Natural killer cell (primary cell): ENCODE data around the gene ST6GALNAC4. TPM values are rescaled to one million over a fixed set of nuclear protein-coding genes. Genes with fewer than 3 reads are reported as not detected.

Experiments
- ATAC-seq, 3 donors: fragments of 150-1000 bp in 2 of 3; fragments of 200-7000 bp in 1 of 3; cut with Tn5 transposase; 1 replicate in 1 of 3; 2 replicates in 2 of 3; pipeline ENCODE4 v1.10.0; 2021; ENCODE audit warnings: mild to moderate bottlenecking in 2 of 3, moderate library complexity in 2 of 3
- DNase-seq, 2 donors: peaks; one replicate each; pipeline versions ENCODE4 v3.0.0 to v3.0.0-alpha.2; 2013 to 2021; ENCODE audit warnings: mixed read lengths in 1 of 2
- H3K27ac ChIP-seq: one replicate; pipeline ENCODE4 v1.5.1; 2013; ENCODE audit warnings: mild to moderate bottlenecking, low read length
- H3K27me3 ChIP-seq: one replicate; pipeline ENCODE4 v1.6.1; 2013; ENCODE audit warnings: low read length; ENCODE audit not compliant: control insufficient read depth, insufficient read depth
- H3K36me3 ChIP-seq: one replicate; pipeline ENCODE4 v1.6.1; 2013; ENCODE audit warnings: low read length; ENCODE audit not compliant: control insufficient read depth, insufficient read depth
- H3K4me1 ChIP-seq: one replicate; pipeline ENCODE4 v1.6.1; 2013; ENCODE audit warnings: low read length; ENCODE audit not compliant: control insufficient read depth, insufficient read depth
- H3K4me3 ChIP-seq: one replicate; pipeline ENCODE4 v1.5.1; 2013; ENCODE audit warnings: low read length
- H3K9me3 ChIP-seq: one replicate; pipeline ENCODE4 v1.6.1; 2013; ENCODE audit warnings: low read length; ENCODE audit not compliant: control insufficient read depth, insufficient read depth
- H3K27ac Mint-ChIP-seq, 2 donors: one replicate each; pipeline ENCODE4 v1.8.0; 2022; ENCODE audit warnings: mild to moderate bottlenecking in 2 of 2, mixed read lengths in 2 of 2, moderate library complexity in 1 of 2
- H3K27me3 Mint-ChIP-seq, 2 donors: one replicate each; pipeline ENCODE4 v1.8.0; 2022; ENCODE audit warnings: low read depth in 2 of 2, mixed read lengths in 2 of 2
- H3K36me3 Mint-ChIP-seq: one replicate; pipeline ENCODE4 v1.8.0; 2022; ENCODE audit warnings: mixed read lengths
- H3K4me1 Mint-ChIP-seq, 2 donors: one replicate each; pipeline ENCODE4 v1.8.0; 2022; ENCODE audit warnings: mixed read lengths in 2 of 2
- H3K4me3 Mint-ChIP-seq: one replicate; pipeline ENCODE4 v1.8.0; 2022; ENCODE audit warnings: mild to moderate bottlenecking, moderate library complexity, mixed read lengths
- H3K9me3 Mint-ChIP-seq, 2 donors: one replicate each; pipeline ENCODE4 v1.8.0; 2022; ENCODE audit warnings: mixed read lengths in 2 of 2
- WGBS: methylation state at CpG from one replicate; pipeline ENCODE4 v1.1.7; 2013; ENCODE audit warnings: missing lambda C conversion rate; ENCODE audit not compliant: insufficient coverage; 5-methylcytosine and 5-hydroxymethylcytosine counted together
- intact Hi-C: fragments of 100-400 bp; cut with micrococcal nuclease; formaldehyde crosslinking; loops from one replicate; pipeline ENCODE4 v1.14.2; 2022
- total RNA-seq, 4 donors: library from RNA; stranded (reverse); fragments of 120-200 nt in 1 of 4; gene quantifications; one replicate each; pipeline versions ENCODE4 v1.2.3 to v1.2.4, GENCODE V29; 2013 to 2022
- TF ChIP-seq, protein P1 (sequence below): fragments of 200-600 bp; IDR thresholded peaks from one replicate; pipeline ENCODE4 v1.8.0; 2022; ENCODE audit warnings: antibody characterized with exemption

ST6GALNAC4 gene
- total RNA-seq, 3 donors from 2014 or later (not counting 1 experiment from before 2014, with no cell fraction given) = 18.8 to 33.0 (median 20.4) TPM

DNA sequence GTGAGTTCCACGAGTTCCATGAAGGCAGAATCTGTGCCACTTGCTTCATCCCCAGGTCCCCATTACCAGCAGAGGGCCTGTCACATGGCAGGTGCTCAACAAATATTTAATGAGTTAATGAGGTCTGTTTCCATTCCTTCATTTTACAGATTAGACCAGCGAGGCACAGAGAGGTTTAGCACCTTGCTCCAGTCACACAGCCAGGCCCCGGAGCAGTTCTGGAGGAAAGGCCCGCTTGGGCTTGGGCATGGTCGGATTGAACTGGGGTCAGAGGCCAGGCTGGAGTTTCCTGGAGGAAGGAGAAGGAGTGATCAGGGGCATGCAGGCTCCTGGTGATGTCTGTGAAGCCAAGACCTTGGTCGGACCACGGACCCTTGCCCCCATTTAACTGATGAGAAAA lies 4.0 kb upstream of the ST6GALNAC4 start:
- H3K27me3 Mint-ChIP-seq = peaks cover 11 to 12% of the 10 kb centered on the region in 2 donors
- TF ChIP-seq, protein P1, sequence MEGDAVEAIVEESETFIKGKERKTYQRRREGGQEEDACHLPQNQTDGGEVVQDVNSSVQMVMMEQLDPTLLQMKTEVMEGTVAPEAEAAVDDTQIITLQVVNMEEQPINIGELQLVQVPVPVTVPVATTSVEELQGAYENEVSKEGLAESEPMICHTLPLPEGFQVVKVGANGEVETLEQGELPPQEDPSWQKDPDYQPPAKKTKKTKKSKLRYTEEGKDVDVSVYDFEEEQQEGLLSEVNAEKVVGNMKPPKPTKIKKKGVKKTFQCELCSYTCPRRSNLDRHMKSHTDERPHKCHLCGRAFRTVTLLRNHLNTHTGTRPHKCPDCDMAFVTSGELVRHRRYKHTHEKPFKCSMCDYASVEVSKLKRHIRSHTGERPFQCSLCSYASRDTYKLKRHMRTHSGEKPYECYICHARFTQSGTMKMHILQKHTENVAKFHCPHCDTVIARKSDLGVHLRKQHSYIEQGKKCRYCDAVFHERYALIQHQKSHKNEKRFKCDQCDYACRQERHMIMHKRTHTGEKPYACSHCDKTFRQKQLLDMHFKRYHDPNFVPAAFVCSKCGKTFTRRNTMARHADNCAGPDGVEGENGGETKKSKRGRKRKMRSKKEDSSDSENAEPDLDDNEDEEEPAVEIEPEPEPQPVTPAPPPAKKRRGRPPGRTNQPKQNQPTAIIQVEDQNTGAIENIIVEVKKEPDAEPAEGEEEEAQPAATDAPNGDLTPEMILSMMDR = no peak
- no peaks in the 10 kb centered on the region for H3K36me3 ChIP-seq
- no peak for DNase-seq
- peak overlapping the region in 1 of 2 donors; percentile 52 for H3K27ac Mint-ChIP-seq
- no peak overlapping the region for H3K4me3 Mint-ChIP-seq
- H3K27ac ChIP-seq = no peak overlapping the region
- H3K9me3 ChIP-seq = no peaks in the 10 kb centered on the region
- no peak for ATAC-seq
- H3K4me3 ChIP-seq = no peak overlapping the region
- no peaks in the 10 kb centered on the region for H3K36me3 Mint-ChIP-seq
- H3K4me1 ChIP-seq = peaks cover 51% of the 10 kb centered on the region
- WGBS = 92% methylated on average over 7 of the region's 7 CpGs
- intact Hi-C loops = loop anchor here (1.0 to 5.0 kb wide), 2 partner anchors 183 to 416 kb away; partner anchors contain the start of gene TOR2A
- H3K27me3 ChIP-seq = peaks cover 3% of the 10 kb centered on the region
- no peaks in the 10 kb centered on the region for H3K9me3 Mint-ChIP-seq
- peaks cover 15 to 34% of the 10 kb centered on the region in 2 donors for H3K4me1 Mint-ChIP-seq

DNA sequence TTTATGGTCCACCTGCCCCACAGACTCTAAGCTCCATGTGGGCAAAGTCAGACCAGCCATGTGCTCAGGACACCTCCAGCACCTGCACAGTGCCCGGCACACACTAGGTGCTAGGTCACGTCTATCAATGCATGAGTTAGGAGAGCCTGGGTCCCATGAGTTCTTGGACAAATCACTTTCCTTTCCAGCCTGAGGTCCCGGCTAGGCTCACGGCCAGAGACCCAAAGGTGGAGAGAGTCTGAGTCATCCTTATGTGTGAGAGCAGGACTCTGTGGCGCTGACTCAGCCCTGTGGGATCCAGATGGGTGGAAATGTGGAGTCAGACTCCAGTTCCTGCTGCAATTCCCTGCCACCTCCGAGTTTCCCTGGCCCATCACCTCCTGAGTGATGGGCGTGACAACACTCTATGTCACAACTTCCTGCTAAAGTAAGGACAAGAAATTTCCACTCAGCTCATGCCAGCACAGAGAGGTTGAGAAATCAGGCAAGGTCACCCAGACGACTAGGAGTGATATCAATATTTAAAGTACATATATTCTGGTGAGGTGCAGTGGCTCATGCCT lies 2.5 kb upstream of the ST6GALNAC4 start:
- H3K4me1 Mint-ChIP-seq = peaks cover 15 to 42% of the 10 kb centered on the region in 2 donors
- DNase-seq = peak in 1 of 2 donors; percentile 25
- Histone ChIP-seq H3K9me3 (no peaks in the 10 kb centered on the region), H3K36me3 (peaks cover 3% of the 10 kb centered on the region), H3K27ac (no peak overlapping the region), H3K4me1 (peaks cover 65% of the 10 kb centered on the region), H3K4me3 (no peak overlapping the region), H3K27me3 (peaks cover 3% of the 10 kb centered on the region)
- H3K27me3 Mint-ChIP-seq = peaks cover 0 to 3% of the 10 kb centered on the region in 2 donors
- TF ChIP-seq, protein P1 = no peak
- no peak for ATAC-seq
- no peaks in the 10 kb centered on the region for H3K36me3 Mint-ChIP-seq
- peak overlapping the region; percentile 46 to 81 for H3K27ac Mint-ChIP-seq
- peak overlapping the region; percentile 21 for H3K4me3 Mint-ChIP-seq
- intact Hi-C loops = loop anchor here (2.0 to 10.0 kb wide), 3 partner anchors 57 to 695 kb away; partner anchors contain the start of gene FPGS
- no peaks in the 10 kb centered on the region for H3K9me3 Mint-ChIP-seq
- WGBS = 79% methylated on average over 8 of the region's 8 CpGs

DNA sequence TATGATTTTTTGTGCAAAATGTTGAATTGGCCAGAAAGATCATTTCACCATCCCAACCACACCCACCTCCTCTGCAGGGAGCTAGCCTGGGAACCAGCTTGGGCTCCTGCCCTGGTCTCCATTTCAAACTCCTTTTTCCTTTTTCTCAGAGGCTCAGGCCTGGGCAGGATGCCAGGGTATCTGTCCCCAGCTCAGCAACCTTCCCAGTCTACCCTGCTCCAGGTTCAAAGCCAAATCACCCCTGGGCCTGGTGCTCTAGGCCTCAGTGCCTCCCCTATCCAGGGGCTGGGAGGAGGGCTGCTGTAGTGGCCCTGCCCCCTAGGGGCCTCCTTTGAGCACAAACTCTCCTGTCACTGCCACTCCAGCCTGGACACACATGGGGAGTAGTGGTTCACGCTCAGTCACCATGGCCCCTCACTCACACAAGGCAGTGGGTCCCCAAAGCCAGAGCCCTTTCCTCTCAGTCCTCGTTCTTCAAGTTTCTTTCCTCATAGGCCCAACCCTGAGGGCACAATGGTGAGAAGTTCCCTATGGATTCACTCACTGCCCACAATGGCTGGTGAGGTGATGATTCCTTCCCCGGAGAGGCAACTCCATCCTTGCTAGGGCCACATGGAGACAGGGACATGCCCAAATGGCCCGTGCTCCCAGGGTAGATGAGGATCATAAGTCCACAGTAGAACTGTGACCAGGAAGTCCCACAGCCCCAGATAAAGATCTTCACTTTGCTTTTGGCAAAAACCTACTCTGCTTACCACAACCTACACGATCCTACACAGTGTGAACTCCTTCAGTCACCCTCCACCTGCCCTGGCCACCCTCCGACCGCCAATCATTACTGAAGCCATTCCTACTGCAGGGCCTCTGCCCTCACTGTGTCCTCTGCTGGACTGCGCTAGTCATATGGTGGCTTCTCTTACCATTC lies 1.6 kb upstream of the ST6GALNAC4 start:
- TF ChIP-seq, protein P1 = no peak
- ATAC-seq (no peak), DNase-seq (peak in 1 of 2 donors; percentile 33)
- no peak overlapping the region for H3K4me3 ChIP-seq
- peak overlapping the region; percentile 45 for H3K4me3 Mint-ChIP-seq
- H3K27ac Mint-ChIP-seq = peak overlapping the region; percentile 46 to 81
- WGBS = 68% methylated on average over 8 of the region's 8 CpGs
- H3K27ac ChIP-seq = peak overlapping the region; percentile 21
- peaks cover 65% of the 10 kb centered on the region for H3K4me1 ChIP-seq
- H3K9me3 ChIP-seq = no peaks in the 10 kb centered on the region
- peaks cover 15 to 42% of the 10 kb centered on the region in 2 donors for H3K4me1 Mint-ChIP-seq
- H3K27me3 ChIP-seq = peaks cover 3% of the 10 kb centered on the region
- no peaks in the 10 kb centered on the region for H3K9me3 Mint-ChIP-seq
- no peaks in the 10 kb centered on the region for H3K27me3 Mint-ChIP-seq
- no peaks in the 10 kb centered on the region for H3K36me3 Mint-ChIP-seq
- peaks cover 6% of the 10 kb centered on the region for H3K36me3 ChIP-seq
- intact Hi-C loops = loop anchor here (2.0 to 10.0 kb wide), 3 partner anchors 56 to 694 kb away; partner anchors contain the start of gene FPGS
